Trophoblast cell (in vitro differentiated cells and primary cell): ENCODE data around the gene CCDC187.

ENCODE experiments used
- DNase-seq, 2 donors: peaks; one replicate each; pipeline ENCODE4 v3.0.0-alpha.2; 2016
- H2AFZ ChIP-seq: 2 replicates; pipeline ENCODE4 v1.6.1; 2013; ENCODE audit warnings: low read length, moderate library complexity, mild to moderate bottlenecking; ENCODE audit not compliant: insufficient read depth, poor library complexity
- H2AK5ac ChIP-seq: 2 replicates; pipeline ENCODE4 v1.6.1; 2013; ENCODE audit warnings: mild to moderate bottlenecking, low read length
- H2BK120ac ChIP-seq: 2 replicates; pipeline ENCODE4 v1.6.1; 2013; ENCODE audit warnings: low read length, mild to moderate bottlenecking, moderate library complexity; ENCODE audit not compliant: insufficient read depth, poor library complexity
- H2BK12ac ChIP-seq: 2 replicates; pipeline ENCODE4 v1.6.1; 2013; ENCODE audit warnings: mild to moderate bottlenecking, low read length, moderate library complexity
- H2BK5ac ChIP-seq: 2 replicates; pipeline ENCODE4 v1.6.1; 2013; ENCODE audit warnings: low read length, low read depth, moderate library complexity, mild to moderate bottlenecking; ENCODE audit not compliant: poor library complexity
- H3K14ac ChIP-seq: 2 replicates; pipeline ENCODE4 v1.6.1; 2013; ENCODE audit warnings: mild to moderate bottlenecking, low read length
- H3K18ac ChIP-seq: 2 replicates; pipeline ENCODE4 v1.6.1; 2013; ENCODE audit warnings: mild to moderate bottlenecking, low read length
- H3K23ac ChIP-seq: 2 replicates; pipeline ENCODE4 v1.6.1; 2013; ENCODE audit warnings: low read length
- H3K27ac ChIP-seq: 2 replicates; pipeline ENCODE4 v1.5.1; 2013; ENCODE audit warnings: low read depth, mild to moderate bottlenecking, inconsistent platforms, low read length, moderate library complexity
- H3K27me3 ChIP-seq: 2 replicates; pipeline ENCODE4 v1.6.1; 2013; ENCODE audit warnings: inconsistent platforms, mild to moderate bottlenecking, low read length, moderate library complexity; ENCODE audit not compliant: insufficient read depth
- H3K36me3 ChIP-seq, 2 experiments: 1 replicate in 1 of 2; 2 replicates in 1 of 2; pipeline ENCODE4 v1.6.1; 2013; ENCODE audit warnings: low read length in 2 of 2, mild to moderate bottlenecking in 2 of 2, moderate library complexity in 1 of 2; ENCODE audit not compliant: insufficient read depth in 2 of 2, control insufficient read depth in 1 of 2
- H3K4ac ChIP-seq: 2 replicates; pipeline ENCODE4 v1.6.1; 2013; ENCODE audit warnings: low read depth, mild to moderate bottlenecking, low read length, moderate library complexity
- H3K4me1 ChIP-seq, 2 experiments: 1 replicate in 1 of 2; 2 replicates in 1 of 2; pipeline ENCODE4 v1.6.1; 2013; ENCODE audit warnings: low read length in 2 of 2, mild to moderate bottlenecking in 2 of 2, moderate library complexity in 1 of 2; ENCODE audit not compliant: insufficient read depth in 2 of 2, control insufficient read depth in 1 of 2
- H3K4me2 ChIP-seq: 2 replicates; pipeline ENCODE4 v1.6.1; 2013; ENCODE audit warnings: inconsistent platforms, mild to moderate bottlenecking, low read length, moderate library complexity
- H3K4me3 ChIP-seq: 2 replicates; pipeline ENCODE4 v1.5.1; 2013; ENCODE audit warnings: mild to moderate bottlenecking, low read depth, low read length, inconsistent platforms
- H3K79me1 ChIP-seq: one replicate; pipeline ENCODE4 v1.6.1; 2013; ENCODE audit warnings: low read length
- H3K79me2 ChIP-seq: 2 replicates; pipeline ENCODE4 v1.6.1; 2013; ENCODE audit warnings: low read length, mild to moderate bottlenecking; ENCODE audit not compliant: control insufficient read depth, insufficient read depth, poor library complexity
- H3K9ac ChIP-seq: 2 replicates; pipeline ENCODE4 v1.6.1; 2013; ENCODE audit warnings: mild to moderate bottlenecking, low read length
- H3K9me3 ChIP-seq: 2 replicates; pipeline ENCODE4 v1.6.1; 2013; ENCODE audit warnings: low read depth, mild to moderate bottlenecking, control low read depth, inconsistent platforms, low read length; ENCODE audit not compliant: insufficient read depth
- H4K12ac ChIP-seq: 2 replicates; pipeline ENCODE4 v1.6.1; 2013; ENCODE audit warnings: low read depth, mild to moderate bottlenecking, low read length, moderate library complexity
- H4K8ac ChIP-seq: 2 replicates; pipeline ENCODE4 v1.6.1; 2013; ENCODE audit warnings: low read depth, mild to moderate bottlenecking, low read length, moderate library complexity
- H4K91ac ChIP-seq: one replicate; pipeline ENCODE4 v1.6.1; 2013; ENCODE audit warnings: low read depth, mild to moderate bottlenecking, low read length, moderate library complexity
- WGBS: extraction: QIAGEN DNeasy Blood & Tissue Kit; methylation state at CpG from one replicate; pipeline ENCODE4 v1.1.7; 2013; ENCODE audit warnings: missing lambda C conversion rate; ENCODE audit not compliant: insufficient read length, insufficient coverage; ENCODE audit errors: extremely low coverage; 5-methylcytosine and 5-hydroxymethylcytosine counted together

CCDC187 gene

GRCh38 chr9:136273244-136273865, 30.5 kb downstream of the CCDC187 start:
- Histone ChIP-seq H3K79me1 (no peaks in the 10 kb centered on the region), H2BK120ac (no peak overlapping the region), H3K14ac (no peak overlapping the region), H4K8ac (no peak overlapping the region), H3K9ac (no peak overlapping the region), H4K12ac (no peak overlapping the region), H3K79me2 (no peaks in the 10 kb centered on the region), H3K27ac (no peak overlapping the region), H2AFZ (no peak overlapping the region), H3K4me1 (no peaks in the 10 kb centered on the region), H3K4me3 (no peak overlapping the region), H2AK5ac (no peak overlapping the region), H3K9me3 (peaks cover under 1% of the 10 kb centered on the region), H3K18ac (no peak overlapping the region), H3K27me3 (no peaks in the 10 kb centered on the region), H3K36me3 (no peaks in the 10 kb centered on the region), H4K91ac (no peak overlapping the region), H3K4ac (no peak overlapping the region), H2BK12ac (no peak overlapping the region), H3K4me2 (no peak overlapping the region), H2BK5ac (no peak overlapping the region), H3K23ac (no peak overlapping the region)
- WGBS: no CpG with 5 or more reads among the region's 14 CpGs
- DNase-seq: no peak

GRCh38 chr9:136270173-136270705, 33.7 kb downstream of the CCDC187 start:
- DNase-seq: no peak
- Histone ChIP-seq H4K12ac (no peak overlapping the region), H2BK5ac (no peak overlapping the region), H3K14ac (no peak overlapping the region), H4K8ac (no peak overlapping the region), H3K4me1 (peaks cover 5% of the 10 kb centered on the region in 2 experiments), H3K18ac (no peak overlapping the region), H3K79me2 (no peaks in the 10 kb centered on the region), H3K4me3 (no peak overlapping the region), H3K79me1 (peaks cover 3% of the 10 kb centered on the region), H3K9me3 (no peaks in the 10 kb centered on the region), H3K9ac (no peak overlapping the region), H3K4ac (no peak overlapping the region), H3K4me2 (no peak overlapping the region), H2AK5ac (no peak overlapping the region), H4K91ac (no peak overlapping the region), H2BK12ac (no peak overlapping the region), H2AFZ (no peak overlapping the region), H3K36me3 (no peaks in the 10 kb centered on the region), H3K23ac (no peak overlapping the region), H3K27me3 (no peaks in the 10 kb centered on the region), H3K27ac (no peak overlapping the region), H2BK120ac (no peak overlapping the region)
- no CpG with 5 or more reads among the region's 13 CpGs for WGBS

GRCh38 chr9:136268735-136269134, 35.2 kb downstream of the CCDC187 start:
- no peak overlapping the region for H2BK120ac ChIP-seq
- no peak overlapping the region for H3K18ac ChIP-seq
- H3K4ac ChIP-seq: no peak overlapping the region
- no peaks in the 10 kb centered on the region for H3K27me3 ChIP-seq
- no CpG with 5 or more reads among the region's 6 CpGs for WGBS
- H3K4me2 ChIP-seq: no peak overlapping the region
- H3K79me1 ChIP-seq: peaks cover 3% of the 10 kb centered on the region
- no peak overlapping the region for H2AK5ac ChIP-seq
- peaks cover 5% of the 10 kb centered on the region in 2 experiments for H3K4me1 ChIP-seq
- H3K27ac ChIP-seq: no peak overlapping the region
- no peak overlapping the region for H4K91ac ChIP-seq
- H3K36me3 ChIP-seq: no peaks in the 10 kb centered on the region
- no peak for DNase-seq
- H4K8ac ChIP-seq: no peak overlapping the region
- H3K23ac ChIP-seq: no peak overlapping the region
- peaks cover 1% of the 10 kb centered on the region for H3K9me3 ChIP-seq
- no peak overlapping the region for H2AFZ ChIP-seq
- H3K79me2 ChIP-seq: no peaks in the 10 kb centered on the region
- no peak overlapping the region for H3K4me3 ChIP-seq
- no peak overlapping the region for H3K9ac ChIP-seq
- H4K12ac ChIP-seq: no peak overlapping the region
- no peak overlapping the region for H2BK5ac ChIP-seq
- H3K14ac ChIP-seq: no peak overlapping the region
- no peak overlapping the region for H2BK12ac ChIP-seq

- Histone ChIP-seq H2BK5ac (no peak overlapping the region), H3K27ac (no peak overlapping the region), H2BK120ac (no peak overlapping the region), H3K79me2 (no peaks in the 10 kb centered on the region), H4K8ac (no peak overlapping the region), H3K36me3 (no peaks in the 10 kb centered on the region), H3K4ac (no peak overlapping the region), H4K12ac (no peak overlapping the region), H4K91ac (no peak overlapping the region), H2AK5ac (no peak overlapping the region), H2BK12ac (no peak overlapping the region), H2AFZ (no peak overlapping the region), H3K79me1 (peaks cover 3% of the 10 kb centered on the region), H3K27me3 (no peaks in the 10 kb centered on the region), H3K4me2 (no peak overlapping the region), H3K18ac (no peak overlapping the region), H3K9me3 (peaks cover 1% of the 10 kb centered on the region), H3K23ac (no peak overlapping the region), H3K9ac (no peak overlapping the region), H3K14ac (no peak overlapping the region), H3K4me3 (no peak overlapping the region), H3K4me1 (peaks cover 5% of the 10 kb centered on the region in 2 experiments)
- WGBS: no CpG with 5 or more reads among the region's 6 CpGs
- no peak for DNase-seq
These were observed 35.6 kb downstream of the CCDC187 start for GRCh38 chr9:136268318-136268717.
